ENCODE measurements around the gene TNS4.
A peak's percentile ranks its signal among the peaks of the same experiment; 100 is the strongest.

The TNS4 gene

GRCh38 chr17:40535438-40535837 lies 34.0 kb upstream of the TNS4 start:
- no peak for DNase-seq

- no peak for DNase-seq
Measured at GRCh38 chr17:40534371-40535189, 33.2 kb upstream of the TNS4 start.

GRCh38 chr17:40533896-40534295 lies 32.5 kb upstream of the TNS4 start:
- no peak for DNase-seq

- DNase-seq = no peak
Measured at GRCh38 chr17:40532520-40533253, 31.3 kb upstream of the TNS4 start.

- DNase-seq = peak; percentile 49
Measured at GRCh38 chr17:40531051-40531991, 29.9 kb upstream of the TNS4 start.

GRCh38 chr17:40530531-40530994 lies 29.1 kb upstream of the TNS4 start:
- no peak for DNase-seq

GRCh38 chr17:40529991-40530390 lies 28.6 kb upstream of the TNS4 start:
- DNase-seq = no peak

GRCh38 chr17:40528692-40529417 lies 27.4 kb upstream of the TNS4 start:
- DNase-seq = no peak

GRCh38 chr17:40526668-40527067 lies 25.2 kb upstream of the TNS4 start:
- DNase-seq = no peak

GRCh38 chr17:40525294-40525693 lies 23.9 kb upstream of the TNS4 start:
- DNase-seq = no peak

- no peak for DNase-seq
Measured at GRCh38 chr17:40524243-40524965, 23.0 kb upstream of the TNS4 start.

GRCh38 chr17:40522961-40523310 lies 21.5 kb upstream of the TNS4 start:
- DNase-seq = no peak

- no peak for DNase-seq
Measured at GRCh38 chr17:40522250-40522960, 21.0 kb upstream of the TNS4 start.

- no peak for DNase-seq
Measured at GRCh38 chr17:40520991-40521453, 19.6 kb upstream of the TNS4 start.

GRCh38 chr17:40519089-40519775 lies 17.8 kb upstream of the TNS4 start:
- no peak for DNase-seq

GRCh38 chr17:40518401-40519088 lies 17.1 kb upstream of the TNS4 start:
- no peak for DNase-seq

- no peak for DNase-seq
Measured at GRCh38 chr17:40517981-40518380, 16.6 kb upstream of the TNS4 start.

GRCh38 chr17:40517286-40517662 lies 15.9 kb upstream of the TNS4 start:
- DNase-seq = no peak

- peak; percentile 46 for DNase-seq
Measured at GRCh38 chr17:40516581-40517285, 15.3 kb upstream of the TNS4 start.

Data from T-helper 9 cell (primary cell).